Stomach smooth muscle (tissue), 2 donors: ENCODE measurements around the gene PLXNC1.

ENCODE experiments used
- H3K27ac ChIP-seq: one replicate; pipeline ENCODE4 v1.7.0; 2013; ENCODE audit warnings: mild to moderate bottlenecking, low read length, inconsistent platforms
- H3K27me3 ChIP-seq, 2 donors: one replicate each; pipeline ENCODE4 v1.7.0; 2013; ENCODE audit warnings: low read length in 2 of 2; ENCODE audit not compliant: insufficient read depth in 2 of 2, control insufficient read depth in 1 of 2
- H3K36me3 ChIP-seq, 2 donors: one replicate each; pipeline ENCODE4 v1.7.0; 2013; ENCODE audit warnings: low read length in 2 of 2; ENCODE audit not compliant: control insufficient read depth in 2 of 2, insufficient read depth in 2 of 2
- H3K4me1 ChIP-seq: one replicate; pipeline ENCODE4 v1.7.0; 2013; ENCODE audit warnings: low read length; ENCODE audit not compliant: control insufficient read depth, insufficient read depth
- H3K4me3 ChIP-seq, 2 donors: one replicate each; pipeline ENCODE4 v1.7.0; 2013; ENCODE audit warnings: low read length in 2 of 2
- H3K9ac ChIP-seq, 2 donors: one replicate each; pipeline ENCODE4 v1.7.0; 2013; ENCODE audit warnings: low read length in 2 of 2, mild to moderate bottlenecking in 1 of 2
- H3K9me3 ChIP-seq, 2 donors: one replicate each; pipeline ENCODE4 v1.7.0; 2013; ENCODE audit warnings: low read length in 2 of 2; ENCODE audit not compliant: control insufficient read depth in 2 of 2
- donor health status: healthy.
- donor health status: Pancreatic carcinoma.

Gene PLXNC1

DNA sequence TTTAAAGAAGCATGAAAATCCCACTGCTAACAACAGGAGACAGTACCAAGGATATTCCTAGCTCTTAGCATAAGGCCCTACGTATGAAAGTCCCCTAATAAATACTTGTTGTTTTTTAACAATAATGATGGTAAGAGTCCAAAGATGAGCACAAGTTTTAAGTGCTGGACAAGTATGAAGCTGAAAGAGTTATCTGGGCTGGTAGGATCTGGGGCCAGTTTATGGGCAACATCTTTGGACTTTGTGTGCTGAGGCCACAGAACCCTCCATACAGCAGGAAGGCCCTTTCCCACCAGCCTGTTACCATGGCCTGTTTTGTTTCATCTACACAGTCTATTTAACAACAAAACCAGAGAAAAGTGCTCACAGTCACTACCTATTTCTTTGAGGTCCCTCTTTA, 12.5 kb upstream of the PLXNC1 start:
- Histone ChIP-seq H3K27ac (no peak overlapping the region), H3K27me3 (no peaks in the 10 kb centered on the region), H3K36me3 (no peaks in the 10 kb centered on the region), H3K9me3 (no peaks in the 10 kb centered on the region), H3K9ac (no peak overlapping the region), H3K4me1 (no peaks in the 10 kb centered on the region), H3K4me3 (no peak overlapping the region)

DNA sequence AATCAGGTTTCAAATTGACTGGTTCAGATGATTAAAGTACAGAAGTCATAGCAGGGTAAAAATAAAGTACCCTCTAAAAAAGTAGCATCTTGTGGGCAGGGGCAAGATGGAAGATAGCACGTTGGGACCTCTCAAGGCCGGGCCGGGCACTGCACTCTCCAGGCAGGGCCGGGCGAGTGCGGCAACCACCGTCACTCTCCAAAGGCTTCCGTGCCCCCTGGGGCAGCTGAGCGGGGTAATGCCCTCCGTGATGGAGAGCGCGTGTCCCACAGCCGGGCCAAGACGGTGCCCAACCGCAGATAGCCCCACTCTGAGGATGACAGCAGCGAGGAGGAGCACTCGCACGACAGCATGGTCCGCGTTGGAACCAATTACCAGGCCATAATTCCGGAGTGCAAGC, 8.6 kb upstream of the PLXNC1 start:
- Histone ChIP-seq H3K9ac (no peak overlapping the region), H3K4me1 (no peaks in the 10 kb centered on the region), H3K27me3 (no peaks in the 10 kb centered on the region), H3K9me3 (no peaks in the 10 kb centered on the region), H3K4me3 (no peak overlapping the region), H3K27ac (no peak overlapping the region), H3K36me3 (no peaks in the 10 kb centered on the region)

DNA sequence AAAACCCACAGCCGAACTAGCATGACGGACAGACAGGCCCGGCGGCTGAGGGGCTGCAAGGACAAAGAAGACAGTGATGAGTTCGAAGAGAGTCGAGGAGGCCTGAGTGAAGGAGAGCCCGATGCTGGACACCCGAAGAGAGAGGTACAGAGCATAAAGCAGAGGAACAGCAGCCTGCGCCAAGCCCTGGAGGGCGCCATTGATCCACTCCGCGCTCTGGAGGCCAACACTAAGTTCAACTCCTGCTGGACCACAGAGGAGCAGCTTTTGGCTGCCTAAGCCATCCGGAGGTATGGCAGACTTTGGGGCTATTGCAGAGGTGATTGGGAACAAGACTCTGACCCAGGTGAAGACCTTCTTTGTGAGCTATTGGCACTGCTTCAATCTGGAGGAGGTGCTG, 7.8 kb upstream of the PLXNC1 start:
- Histone ChIP-seq H3K36me3 (no peaks in the 10 kb centered on the region), H3K9me3 (no peaks in the 10 kb centered on the region), H3K4me1 (no peaks in the 10 kb centered on the region), H3K27me3 (no peaks in the 10 kb centered on the region), H3K9ac (no peak overlapping the region), H3K27ac (no peak overlapping the region), H3K4me3 (no peak overlapping the region)

DNA sequence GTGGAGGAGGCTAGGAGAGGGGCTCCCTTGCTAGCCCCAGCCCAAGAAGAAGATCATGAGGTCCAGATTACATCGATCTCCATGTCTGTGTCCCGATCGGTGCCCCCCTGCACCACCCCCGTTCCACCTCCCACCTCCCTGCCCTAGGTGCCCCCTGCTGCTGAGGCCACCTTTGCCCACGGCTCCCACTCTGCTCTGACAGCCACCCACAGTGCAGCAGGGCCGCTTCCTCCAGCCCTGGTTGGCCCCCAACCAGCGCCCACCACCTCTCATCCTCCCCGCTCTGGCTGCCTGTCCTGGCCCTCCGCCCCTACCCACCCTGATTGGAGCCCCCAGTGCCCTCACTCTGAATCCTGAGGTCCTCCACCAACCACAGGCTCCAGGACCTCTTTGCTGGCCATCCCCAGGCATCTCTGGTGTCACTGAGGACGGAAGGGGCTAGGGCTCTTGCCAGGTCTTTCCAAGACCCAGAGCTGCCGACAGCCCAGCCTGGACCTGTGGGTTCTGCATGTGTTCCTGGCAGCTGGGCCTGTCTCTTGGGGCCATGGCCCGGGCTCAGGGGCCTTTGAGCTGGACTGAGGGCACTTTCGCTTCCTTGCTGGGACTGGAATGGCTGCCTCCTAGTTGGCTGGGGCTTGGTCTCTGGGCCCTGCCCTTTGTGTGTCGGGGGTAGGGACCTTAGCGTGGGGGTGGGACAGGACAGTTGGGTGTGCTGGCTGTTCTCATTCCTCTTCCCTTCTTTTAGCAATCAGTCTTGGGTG, 7.2 kb upstream of the PLXNC1 start:
- Histone ChIP-seq H3K9me3 (no peaks in the 10 kb centered on the region), H3K4me3 (no peak overlapping the region), H3K27ac (no peak overlapping the region), H3K4me1 (no peaks in the 10 kb centered on the region), H3K36me3 (no peaks in the 10 kb centered on the region), H3K9ac (no peak overlapping the region), H3K27me3 (no peaks in the 10 kb centered on the region)

DNA sequence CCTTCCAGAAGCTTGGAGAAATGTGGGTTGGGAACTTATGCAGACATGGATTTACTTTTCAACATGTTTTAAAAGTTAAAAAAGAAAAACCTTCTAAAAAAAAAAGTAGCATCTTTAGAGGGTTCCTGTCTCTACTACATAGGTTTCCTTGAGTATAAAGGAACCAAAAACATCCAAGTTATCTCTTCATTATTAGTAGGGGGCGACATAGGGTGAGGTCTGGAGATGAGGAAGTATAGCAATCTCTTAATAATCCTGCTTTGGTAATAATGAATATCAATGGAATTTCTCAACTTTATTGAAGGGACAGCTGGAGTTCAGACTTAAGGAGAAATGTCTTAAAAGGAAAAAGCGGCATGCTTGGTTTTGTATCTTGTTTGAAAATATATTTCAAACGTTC, 6.5 kb upstream of the PLXNC1 start:
- Histone ChIP-seq H3K27me3 (no peaks in the 10 kb centered on the region), H3K36me3 (no peaks in the 10 kb centered on the region), H3K9me3 (no peaks in the 10 kb centered on the region), H3K4me3 (no peak overlapping the region), H3K27ac (no peak overlapping the region), H3K9ac (no peak overlapping the region), H3K4me1 (no peaks in the 10 kb centered on the region)

DNA sequence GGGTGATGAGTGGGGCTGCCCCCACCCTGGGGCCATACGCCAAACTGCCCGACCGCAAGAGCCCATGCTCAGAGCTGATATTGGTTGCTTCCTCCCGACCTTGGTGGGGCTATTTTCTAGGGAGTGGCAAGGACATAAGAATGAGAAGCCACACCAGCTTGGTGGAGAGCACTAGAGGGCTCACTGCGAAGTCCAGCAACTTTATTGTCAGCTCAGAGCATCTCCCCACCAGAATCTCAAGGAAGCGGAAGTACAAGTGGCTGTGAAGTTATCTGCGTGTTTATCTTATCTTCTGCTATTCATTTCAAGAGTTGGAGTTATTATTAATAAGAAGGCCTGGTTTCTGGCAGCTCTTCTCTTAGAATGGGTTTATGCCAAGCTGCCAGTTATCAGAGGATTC, 4.9 kb upstream of the PLXNC1 start:
- Histone ChIP-seq H3K9me3 (no peaks in the 10 kb centered on the region), H3K9ac (no peak overlapping the region), H3K27ac (no peak overlapping the region), H3K4me1 (peaks cover 9% of the 10 kb centered on the region), H3K27me3 (peaks cover 0 to 2% of the 10 kb centered on the region in 2 donors), H3K4me3 (no peak overlapping the region), H3K36me3 (no peaks in the 10 kb centered on the region)

DNA sequence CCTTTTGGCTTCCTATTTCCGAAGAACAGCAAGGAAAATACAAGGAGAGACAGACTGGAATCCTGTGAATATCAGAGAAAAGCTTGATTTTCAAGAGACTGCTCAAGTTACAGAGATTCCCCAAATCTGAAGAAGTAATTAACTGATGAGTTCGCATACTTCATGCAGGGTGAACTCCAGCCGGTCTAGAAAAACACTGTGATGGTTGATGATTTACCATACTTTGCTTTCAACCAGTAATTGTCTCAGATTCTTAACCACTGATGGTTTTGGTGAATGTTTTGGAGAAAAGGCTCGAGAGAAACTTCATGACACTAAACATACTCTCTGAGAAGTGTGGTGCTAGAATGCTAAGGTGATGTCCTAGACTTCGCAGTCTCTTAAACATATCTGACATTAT, 4.4 kb upstream of the PLXNC1 start:
- peaks cover 0 to 2% of the 10 kb centered on the region in 2 donors for H3K27me3 ChIP-seq
- H3K36me3 ChIP-seq = no peaks in the 10 kb centered on the region
- H3K9ac ChIP-seq = no peak overlapping the region

DNA sequence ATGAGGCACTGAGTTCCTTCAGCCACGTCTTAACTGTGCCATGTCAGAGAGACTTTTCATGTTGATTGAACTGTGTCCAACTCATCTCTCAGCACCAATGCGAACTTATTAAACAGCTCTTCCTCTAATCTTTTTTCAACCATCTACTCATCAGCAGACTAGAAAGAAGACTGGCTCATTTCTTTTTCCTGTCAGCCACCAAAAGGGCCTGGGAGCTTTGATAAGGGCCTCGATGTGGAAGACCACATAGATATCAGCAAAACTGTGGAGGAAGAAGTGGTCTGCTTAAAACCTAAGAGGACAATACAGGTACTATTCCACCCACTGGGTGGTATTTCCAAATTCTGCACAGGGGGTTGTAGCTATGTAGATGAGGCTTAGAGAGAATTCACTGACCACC, 3.6 kb upstream of the PLXNC1 start:
- Histone ChIP-seq H3K36me3 (no peaks in the 10 kb centered on the region), H3K27ac (no peak overlapping the region), H3K9ac (no peak overlapping the region), H3K4me1 (peaks cover 20% of the 10 kb centered on the region), H3K4me3 (no peak overlapping the region), H3K9me3 (no peaks in the 10 kb centered on the region), H3K27me3 (peaks cover 2 to 7% of the 10 kb centered on the region in 2 donors)

More for the DNA sequence above, 4.4 kb upstream of the PLXNC1 start:
- no peaks in the 10 kb centered on the region for H3K9me3 ChIP-seq
- H3K4me3 ChIP-seq = no peak overlapping the region
- H3K27ac ChIP-seq = no peak overlapping the region
- H3K4me1 ChIP-seq = peaks cover 12% of the 10 kb centered on the region

DNA sequence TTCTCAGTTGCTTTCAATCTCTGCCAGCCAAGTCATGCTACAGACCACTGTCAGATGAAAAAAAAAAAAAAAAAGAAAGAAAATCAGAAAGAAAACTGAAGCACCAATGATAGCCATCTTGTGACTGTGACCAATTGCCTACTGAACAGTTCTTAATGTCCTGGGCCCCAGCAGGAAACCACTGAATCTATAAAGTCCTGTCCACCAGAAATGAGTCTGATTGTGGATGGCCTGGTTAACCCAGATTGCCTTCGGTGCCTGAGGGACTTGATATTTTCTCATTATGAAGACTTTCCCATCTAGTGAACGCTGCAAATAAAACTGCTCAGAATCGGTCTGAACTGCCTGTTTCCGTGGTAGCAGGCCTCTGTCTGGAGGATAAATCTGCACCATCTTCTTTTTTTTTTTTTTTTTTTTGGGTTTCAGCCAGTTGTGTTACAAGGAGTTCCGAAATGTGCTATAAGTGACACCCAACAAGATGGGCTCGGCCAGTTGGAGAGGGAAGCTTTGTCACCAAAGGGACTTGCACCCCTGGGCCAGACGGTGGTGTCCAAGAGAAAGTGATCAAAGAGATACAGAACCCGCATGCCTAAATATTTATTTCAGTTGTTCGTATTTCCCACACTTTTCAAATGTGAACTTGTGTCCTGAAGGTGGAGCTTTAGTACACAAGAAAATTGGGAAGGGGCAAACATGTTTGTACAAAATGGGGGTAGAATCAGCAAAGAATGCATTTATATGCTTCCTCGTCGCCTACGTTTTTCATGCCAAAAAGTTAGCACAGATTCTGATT, 3.0 kb upstream of the PLXNC1 start:
- no peak overlapping the region for H3K9ac ChIP-seq
- peaks cover 26% of the 10 kb centered on the region for H3K4me1 ChIP-seq
- H3K4me3 ChIP-seq = no peak overlapping the region
- H3K27me3 ChIP-seq = peaks cover 2 to 12% of the 10 kb centered on the region in 2 donors
- H3K27ac ChIP-seq = no peak overlapping the region
- no peaks in the 10 kb centered on the region for H3K9me3 ChIP-seq
- H3K36me3 ChIP-seq = no peaks in the 10 kb centered on the region

DNA sequence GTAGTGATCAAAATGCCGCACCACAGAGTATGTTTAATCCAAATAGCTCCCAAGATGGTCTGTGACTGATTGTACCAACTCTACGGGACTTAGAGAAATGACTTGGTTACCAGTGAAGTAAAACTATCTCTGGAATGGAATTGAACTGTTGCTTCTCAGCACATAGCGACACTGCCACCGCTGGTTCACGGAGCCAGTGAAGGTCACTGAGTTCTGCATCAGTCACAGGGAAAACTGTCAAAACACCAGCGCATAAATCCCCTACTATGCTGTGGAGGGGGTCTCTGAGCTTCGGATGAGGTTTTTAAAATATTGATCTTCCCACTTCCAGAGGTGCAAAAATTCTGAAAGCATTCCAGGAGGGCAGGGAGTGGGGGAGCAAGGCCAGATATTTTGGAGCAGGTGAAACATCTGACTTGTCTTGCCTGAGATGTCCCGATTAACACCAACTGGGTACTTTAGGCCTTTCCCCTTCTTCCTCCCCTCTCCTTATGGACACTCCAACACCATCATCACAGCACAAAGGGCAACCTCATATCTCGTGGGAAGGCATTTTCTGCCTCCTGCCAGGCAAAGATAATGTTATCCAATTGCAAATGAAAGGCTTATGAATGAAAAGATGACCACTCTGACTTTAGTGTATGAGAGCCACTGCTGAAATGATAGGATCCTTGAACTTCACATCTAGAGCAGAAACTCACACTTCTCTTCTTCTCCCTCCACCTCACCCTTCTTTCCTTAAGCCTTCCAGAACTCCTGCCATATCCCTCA, 2.0 kb upstream of the PLXNC1 start:
- H3K9ac ChIP-seq = no peak overlapping the region
- H3K27ac ChIP-seq = no peak overlapping the region
- peaks cover 2 to 12% of the 10 kb centered on the region in 2 donors for H3K27me3 ChIP-seq
- H3K9me3 ChIP-seq = no peaks in the 10 kb centered on the region
- peaks cover 27% of the 10 kb centered on the region for H3K4me1 ChIP-seq
- H3K36me3 ChIP-seq = no peaks in the 10 kb centered on the region
- no peak overlapping the region for H3K4me3 ChIP-seq
